GM12891 (cell line): Measurements from ENCODE around the gene OR2M5. TPM values are rescaled to one million over a fixed set of nuclear protein-coding genes. Genes with fewer than 3 reads are reported as not detected.

Experiments used
- DNase-seq: peaks from one replicate; pipeline ENCODE4 v3.0.0; 2011; ENCODE audit warnings: low spot score; ENCODE audit not compliant: insufficient read length
- FAIRE-seq: peaks from 2 replicates; lab custom pipeline; 2011; peaks lifted over from hg19 to GRCh38; lab: Jason Lieb, UNC
- PAX5 ChIP-seq: IDR thresholded peaks from 2 replicates; pipeline ENCODE4 v1.6.1; 2011; ENCODE audit warnings: low read length, moderate library complexity, mild to moderate bottlenecking; ENCODE audit not compliant: insufficient read depth, severe bottlenecking
- POLR2A ChIP-seq: IDR thresholded peaks from 2 replicates; pipeline ENCODE4 v1.6.1; 2011; ENCODE audit warnings: low read depth, low read length, control low read depth
- POLR2AphosphoS5 ChIP-seq: IDR thresholded peaks from 2 replicates; pipeline ENCODE4 v1.6.1; 2011; ENCODE audit warnings: low read depth, low read length, control low read depth
- POU2F2 ChIP-seq: IDR thresholded peaks from 2 replicates; pipeline ENCODE4 v1.6.1; 2011; ENCODE audit warnings: low read depth, mild to moderate bottlenecking, control low read depth, low read length, moderate library complexity
- SPI1 ChIP-seq: IDR thresholded peaks from 2 replicates; pipeline ENCODE4 v1.6.1; 2011; ENCODE audit warnings: low read depth, low read length, control low read depth
- TAF1 ChIP-seq: IDR thresholded peaks from 2 replicates; pipeline ENCODE4 v1.6.1; 2011; ENCODE audit warnings: low read depth, low read length, control low read depth
- polyA plus RNA-seq: library from polyadenylated mRNA; unstranded; fragments of >200 nt; gene quantifications from one replicate; pipeline ENCODE4 v1.2.1, GENCODE V29; 2012; ENCODE audit warnings: low read depth, missing spikeins, inconsistent platforms; ENCODE audit not compliant: missing spikeins

Gene OR2M5, protein sequence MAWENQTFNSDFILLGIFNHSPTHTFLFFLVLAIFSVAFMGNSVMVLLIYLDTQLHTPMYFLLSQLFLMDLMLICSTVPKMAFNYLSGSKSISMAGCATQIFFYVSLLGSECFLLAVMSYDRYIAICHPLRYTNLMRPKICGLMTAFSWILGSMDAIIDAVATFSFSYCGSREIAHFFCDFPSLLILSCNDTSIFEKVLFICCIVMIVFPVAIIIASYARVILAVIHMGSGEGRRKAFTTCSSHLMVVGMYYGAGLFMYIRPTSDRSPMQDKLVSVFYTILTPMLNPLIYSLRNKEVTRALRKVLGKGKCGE
- not detected for polyA plus RNA-seq

DNA sequence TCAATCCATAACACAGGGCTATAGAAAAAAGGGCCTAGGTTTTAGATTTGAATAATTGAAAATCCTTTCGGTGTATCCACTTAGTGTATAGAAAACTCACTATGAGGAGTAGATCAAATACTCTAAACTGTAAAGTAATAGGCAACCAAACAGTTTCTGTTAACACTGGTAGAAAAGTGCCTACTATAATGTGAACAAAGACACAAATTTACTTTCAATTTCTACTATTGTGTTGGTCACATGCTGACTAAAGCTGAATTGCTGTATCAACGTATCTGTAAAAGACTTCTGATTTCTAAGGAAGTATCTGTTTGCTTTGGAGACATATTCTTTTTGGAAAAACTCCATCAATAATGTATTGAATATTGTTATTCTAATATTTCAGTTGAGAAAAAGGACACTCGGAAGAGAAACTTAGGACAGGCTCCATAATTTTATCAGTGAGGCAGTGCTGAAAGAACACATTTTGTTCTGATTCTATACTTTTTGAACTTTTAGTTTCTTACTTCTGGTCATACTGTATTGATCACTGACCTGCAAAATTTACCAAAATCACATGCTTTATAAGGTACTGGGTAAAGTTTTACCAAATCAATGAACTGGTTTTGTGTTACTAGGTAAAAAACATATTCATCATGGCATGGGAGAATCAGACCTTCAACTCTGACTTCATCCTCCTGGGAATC, at the start of gene OR2M5:
Gene OR2M5, plus strand, starts transcription at position 636 of the 686 bp plus-strand sequence. Its CDS starts 0 bp downstream, at position 636.
- DNase-seq, result no peak
- TF ChIP-seq TAF1 (no peak), SPI1 (no peak), POLR2AphosphoS5 (no peak), POU2F2 (no peak), PAX5 (no peak), POLR2A (no peak)
- FAIRE-seq, result no peak

DNA sequence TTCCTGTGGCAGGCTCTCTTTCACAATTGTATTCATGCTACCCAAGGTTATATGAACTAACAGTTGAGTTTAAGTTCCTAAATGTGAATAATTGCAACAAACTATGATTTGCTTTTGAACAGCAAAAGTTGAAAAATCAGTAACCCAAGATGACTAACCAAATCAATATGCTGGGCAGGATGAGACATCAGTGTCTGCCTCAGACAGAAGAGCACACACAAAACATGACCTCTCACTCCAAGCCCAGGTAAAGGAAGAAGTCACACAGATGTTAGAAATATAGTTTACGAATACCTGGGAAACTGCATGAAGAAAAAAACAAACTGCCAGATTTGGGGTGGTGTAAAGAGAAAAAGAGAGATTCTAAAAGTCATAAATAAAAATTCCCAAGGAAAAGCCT, 46.4 kb upstream of the OR2M5 start:
- FAIRE-seq, result no peak
- DNase-seq, result no peak
- TF ChIP-seq POLR2AphosphoS5 (no peak), POU2F2 (no peak), SPI1 (no peak), PAX5 (no peak), POLR2A (no peak), TAF1 (no peak)

DNA sequence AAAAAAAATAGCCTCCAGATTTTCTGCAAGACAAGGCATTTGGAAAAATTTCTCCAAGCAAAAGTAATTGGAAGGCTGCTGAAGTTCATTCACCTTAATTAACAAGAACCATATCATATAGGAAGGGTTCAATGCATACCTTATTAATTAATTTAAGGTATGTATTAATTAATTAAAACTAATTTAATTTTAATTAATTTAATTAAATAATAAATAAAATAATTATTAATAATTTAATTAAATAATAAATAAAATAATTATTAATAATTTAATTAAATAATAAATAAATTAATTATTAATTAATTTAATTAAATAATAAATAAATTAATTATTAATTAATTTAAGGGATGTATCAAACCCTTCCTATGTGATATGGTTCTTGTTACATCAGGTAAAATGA, 42.1 kb upstream of the OR2M5 start:
- no peak for TF ChIP-seq TAF1
- TF ChIP-seq POLR2A, result no peak
- TF ChIP-seq POU2F2, result no peak
- no peak for TF ChIP-seq SPI1
- no peak for TF ChIP-seq PAX5
- no peak for TF ChIP-seq POLR2AphosphoS5
- FAIRE-seq (no peak), DNase-seq (no peak)

DNA sequence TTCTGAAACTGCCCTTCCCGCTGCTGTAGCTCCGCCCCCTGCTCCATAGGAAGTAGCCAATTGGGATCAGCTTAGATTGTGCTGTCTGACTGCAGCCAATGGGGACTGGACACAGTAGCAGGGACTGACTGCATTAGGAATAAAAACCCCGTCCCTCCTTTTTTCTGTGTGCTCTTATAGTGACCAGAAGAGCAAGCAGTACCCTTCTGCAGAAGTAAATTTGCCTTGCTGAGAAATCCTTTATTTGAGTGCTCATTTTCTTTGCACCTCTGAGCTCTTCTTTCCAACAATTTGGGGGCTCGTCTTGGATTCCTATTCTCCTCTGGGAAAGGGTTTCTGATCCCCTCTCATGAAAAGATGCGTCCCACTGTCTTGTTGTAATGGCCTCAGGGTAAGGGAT, 33.8 kb upstream of the OR2M5 start:
- DNase-seq (no peak), FAIRE-seq (no peak)
- TF ChIP-seq TAF1 (no peak), POLR2A (no peak), POLR2AphosphoS5 (no peak), SPI1 (no peak)

DNA sequence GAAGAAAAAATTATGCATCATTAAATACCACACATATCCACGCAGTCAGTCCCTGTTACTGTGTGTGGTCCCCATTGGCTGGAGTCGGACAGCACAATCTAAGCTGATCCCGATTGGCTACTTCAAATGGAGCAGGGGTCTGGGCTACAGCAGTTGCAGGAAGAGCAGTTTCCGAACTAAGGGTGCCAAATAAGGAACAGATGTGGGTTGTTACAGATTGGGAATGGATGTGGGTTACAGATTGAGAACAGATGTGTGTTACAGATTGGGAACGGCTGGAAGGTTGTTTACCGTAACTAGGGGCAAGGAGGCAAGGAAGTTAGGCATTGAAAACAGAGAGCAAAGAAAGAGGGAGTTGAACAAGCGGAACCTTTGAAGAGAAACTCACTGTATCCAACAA, 30.1 kb upstream of the OR2M5 start:
- TF ChIP-seq POLR2AphosphoS5 (no peak), POU2F2 (no peak), PAX5 (no peak), SPI1 (no peak), POLR2A (no peak), TAF1 (no peak)
- FAIRE-seq, result no peak
- DNase-seq, result no peak

DNA sequence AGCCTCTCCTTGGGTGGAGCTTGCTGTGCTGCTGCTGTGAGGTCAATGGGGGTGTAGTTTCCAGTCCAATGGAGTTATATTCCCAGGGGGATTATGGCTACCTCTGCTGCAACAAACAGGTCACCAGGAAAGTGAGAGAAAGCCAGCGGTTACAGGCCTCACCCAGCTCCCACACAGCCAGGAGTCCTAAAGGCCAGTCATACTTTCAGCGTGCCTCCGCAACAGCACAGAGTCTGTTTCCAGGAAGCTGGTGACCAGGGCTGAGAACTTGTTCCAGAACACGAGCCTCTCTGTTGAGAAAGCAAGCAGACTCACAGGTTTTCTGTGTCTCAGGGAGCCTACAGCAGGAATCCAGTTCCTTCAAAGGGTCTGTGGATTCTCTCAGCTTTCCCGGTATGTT, 17.3 kb upstream of the OR2M5 start:
- DNase-seq (no peak), FAIRE-seq (no peak)
- no peak for TF ChIP-seq POLR2A

DNA sequence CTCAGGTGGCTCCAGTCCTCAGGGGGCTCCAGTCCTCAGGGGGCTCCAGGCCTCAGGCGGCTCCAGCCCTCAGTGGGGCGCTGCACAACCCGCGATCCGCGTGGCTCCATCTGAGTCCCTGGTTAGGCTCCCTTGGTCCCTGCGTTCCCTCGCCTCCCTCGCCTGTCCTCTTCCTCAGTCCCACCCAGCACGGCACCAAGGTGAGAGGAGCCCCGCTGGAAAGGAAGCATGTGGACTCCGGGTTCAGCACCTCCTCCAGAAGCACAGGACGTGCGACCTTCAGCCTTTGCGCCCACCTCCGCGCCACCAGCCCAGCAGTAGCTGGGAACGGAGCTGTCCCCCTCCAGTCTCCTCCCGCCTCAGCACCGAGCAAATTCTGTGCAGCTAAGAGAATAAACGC, 8.1 kb upstream of the OR2M5 start:
- DNase-seq, result no peak
- no peak for TF ChIP-seq POU2F2
- TF ChIP-seq PAX5, result no peak
- no peak for TF ChIP-seq SPI1
- TF ChIP-seq POLR2A, result no peak
- no peak for TF ChIP-seq TAF1
- no peak for TF ChIP-seq POLR2AphosphoS5
- no peak for FAIRE-seq

DNA sequence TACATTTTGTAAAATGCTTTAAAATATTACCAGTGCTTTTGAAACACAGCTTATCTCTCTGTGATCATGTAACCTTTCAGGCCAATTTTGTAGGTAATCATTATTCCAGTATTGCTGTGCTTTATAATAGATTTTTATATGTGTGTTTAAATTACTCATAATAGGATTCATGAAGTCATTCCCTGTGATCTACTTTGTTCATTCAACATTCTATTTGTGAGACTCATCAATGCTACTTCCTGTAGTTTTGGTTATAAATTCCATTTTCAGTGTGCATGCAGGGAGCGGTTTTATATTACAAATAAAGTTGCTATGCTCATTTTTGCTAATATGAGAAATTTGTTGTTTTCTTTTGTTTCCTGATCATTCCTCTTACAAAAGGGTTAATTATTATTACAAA, 4.1 kb upstream of the OR2M5 start:
- FAIRE-seq, result no peak
- no peak for DNase-seq
- no peak for TF ChIP-seq PAX5
- TF ChIP-seq TAF1, result no peak

DNA sequence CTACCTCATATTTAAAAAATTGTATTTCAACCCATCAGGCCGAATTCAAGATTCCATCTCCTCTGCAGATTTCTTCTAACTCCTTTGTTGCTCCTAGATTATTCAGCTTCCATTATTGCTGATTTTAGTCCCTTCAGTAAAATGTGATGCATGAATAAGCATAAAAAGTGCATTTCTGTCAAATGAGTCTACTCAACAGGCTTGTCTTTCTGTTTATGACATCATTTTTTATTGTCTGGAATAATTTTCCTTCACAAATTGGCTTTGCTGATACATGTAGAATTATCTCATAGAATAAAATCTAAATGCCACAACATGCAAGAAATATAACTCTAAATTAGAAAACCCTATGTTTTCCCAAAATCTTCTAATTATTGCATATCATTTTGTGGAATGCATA, 1.6 kb upstream of the OR2M5 start:
- DNase-seq, result no peak
- TF ChIP-seq SPI1 (no peak), POLR2A (no peak), TAF1 (no peak), PAX5 (no peak), POLR2AphosphoS5 (no peak), POU2F2 (no peak)
- no peak for FAIRE-seq
